Mesothelial cell of epicardium (in vitro differentiated cells): ENCODE data around the gene PRKCA. TPM values are rescaled to one million over a fixed set of nuclear protein-coding genes. Genes with fewer than 3 reads are reported as not detected.

ENCODE experiments used
- DNase-seq, 2 experiments: peaks; one replicate each; pipeline ENCODE4 v3.0.0; 2021; ENCODE audit warnings: low spot score in 2 of 2; ENCODE audit not compliant: unreplicated experiment in 2 of 2
- H3K27ac Mint-ChIP-seq: 2 replicates; pipeline ENCODE4 v1.8.0; 2021; ENCODE audit warnings: mixed read lengths
- H3K27me3 Mint-ChIP-seq: 2 replicates; pipeline ENCODE4 v1.8.0; 2021; ENCODE audit warnings: low read depth, mixed read lengths
- H3K36me3 Mint-ChIP-seq: 2 replicates; pipeline ENCODE4 v1.8.0; 2021; ENCODE audit warnings: mixed read lengths
- H3K4me1 Mint-ChIP-seq: 2 replicates; pipeline ENCODE4 v1.8.0; 2021; ENCODE audit warnings: mixed read lengths
- H3K4me3 Mint-ChIP-seq: 2 replicates; pipeline ENCODE4 v1.8.0; 2021; ENCODE audit warnings: mild to moderate bottlenecking, moderate library complexity, mixed read lengths
- H3K9me3 Mint-ChIP-seq: 2 replicates; pipeline ENCODE4 v1.8.0; 2021; ENCODE audit warnings: mixed read lengths
- total RNA-seq: library from RNA; stranded (reverse); gene quantifications from 3 replicates; pipeline ENCODE4 v1.2.1, GENCODE V29; 2021
- TF ChIP-seq, protein P1 (sequence below): fragments of 200-600 bp; sonication (generic); IDR thresholded peaks from one replicate; pipeline ENCODE4 v1.5.0; 2021; ENCODE audit warnings: antibody characterized with exemption; ENCODE audit not compliant: unreplicated experiment

Gene PRKCA
- total RNA-seq, 1 donor from 2014 or later, result 15.2 TPM

GRCh38 chr17:66464921-66465320 is 162.5 kb downstream of the PRKCA start:
- Mint-ChIP-seq H3K4me1 (peaks cover 37% of the 10 kb centered on the region), H3K9me3 (no peaks in the 10 kb centered on the region), H3K4me3 (no peak overlapping the region), H3K36me3 (no peaks in the 10 kb centered on the region), H3K27me3 (no peaks in the 10 kb centered on the region), H3K27ac (no peak overlapping the region)
- no peak for DNase-seq
- TF ChIP-seq, protein P1, sequence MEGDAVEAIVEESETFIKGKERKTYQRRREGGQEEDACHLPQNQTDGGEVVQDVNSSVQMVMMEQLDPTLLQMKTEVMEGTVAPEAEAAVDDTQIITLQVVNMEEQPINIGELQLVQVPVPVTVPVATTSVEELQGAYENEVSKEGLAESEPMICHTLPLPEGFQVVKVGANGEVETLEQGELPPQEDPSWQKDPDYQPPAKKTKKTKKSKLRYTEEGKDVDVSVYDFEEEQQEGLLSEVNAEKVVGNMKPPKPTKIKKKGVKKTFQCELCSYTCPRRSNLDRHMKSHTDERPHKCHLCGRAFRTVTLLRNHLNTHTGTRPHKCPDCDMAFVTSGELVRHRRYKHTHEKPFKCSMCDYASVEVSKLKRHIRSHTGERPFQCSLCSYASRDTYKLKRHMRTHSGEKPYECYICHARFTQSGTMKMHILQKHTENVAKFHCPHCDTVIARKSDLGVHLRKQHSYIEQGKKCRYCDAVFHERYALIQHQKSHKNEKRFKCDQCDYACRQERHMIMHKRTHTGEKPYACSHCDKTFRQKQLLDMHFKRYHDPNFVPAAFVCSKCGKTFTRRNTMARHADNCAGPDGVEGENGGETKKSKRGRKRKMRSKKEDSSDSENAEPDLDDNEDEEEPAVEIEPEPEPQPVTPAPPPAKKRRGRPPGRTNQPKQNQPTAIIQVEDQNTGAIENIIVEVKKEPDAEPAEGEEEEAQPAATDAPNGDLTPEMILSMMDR, result no peak

DNA sequence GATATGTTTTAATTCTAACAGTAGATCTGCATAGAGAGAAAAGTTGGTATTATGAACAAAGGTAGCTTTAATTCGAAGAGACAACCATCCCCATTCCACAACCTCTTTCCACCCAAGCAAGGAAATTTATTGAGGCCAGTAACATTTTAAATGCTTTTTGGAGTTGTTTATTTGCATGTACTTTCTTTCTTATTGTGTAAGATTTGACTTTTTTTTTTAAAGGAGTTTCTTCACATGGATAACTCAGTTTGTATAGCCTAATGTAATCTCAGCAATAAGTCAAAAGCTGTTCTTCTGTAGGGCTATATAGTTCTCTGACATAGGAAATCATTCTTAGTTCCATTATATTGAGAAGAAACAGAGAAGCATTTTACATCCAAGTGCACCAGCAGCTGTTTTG is 163.3 kb downstream of the PRKCA start:
- TF ChIP-seq, protein P1, result no peak
- Mint-ChIP-seq H3K9me3 (no peaks in the 10 kb centered on the region), H3K4me3 (no peak overlapping the region), H3K36me3 (no peaks in the 10 kb centered on the region), H3K4me1 (peaks cover 40% of the 10 kb centered on the region), H3K27ac (peak overlapping the region; percentile 35), H3K27me3 (no peaks in the 10 kb centered on the region)
- DNase-seq, result no peak

- H3K27me3 Mint-ChIP-seq, result no peaks in the 10 kb centered on the region
- H3K4me1 Mint-ChIP-seq, result peaks cover 43% of the 10 kb centered on the region
- H3K4me3 Mint-ChIP-seq, result no peak overlapping the region
- H3K36me3 Mint-ChIP-seq, result no peaks in the 10 kb centered on the region
- peak overlapping the region; percentile 35 for H3K27ac Mint-ChIP-seq
- TF ChIP-seq, protein P1, result no peak
- H3K9me3 Mint-ChIP-seq, result no peaks in the 10 kb centered on the region
- no peak for DNase-seq
Observed at GRCh38 chr17:66466106-66466820, 163.8 kb downstream of the PRKCA start.

GRCh38 chr17:66466840-66467367 is 164.5 kb downstream of the PRKCA start:
- Mint-ChIP-seq H3K36me3 (no peaks in the 10 kb centered on the region), H3K9me3 (no peaks in the 10 kb centered on the region), H3K27ac (peak overlapping the region; percentile 33), H3K4me3 (no peak overlapping the region), H3K27me3 (no peaks in the 10 kb centered on the region), H3K4me1 (peaks cover 44% of the 10 kb centered on the region)
- TF ChIP-seq, protein P1, result no peak
- no peak for DNase-seq

GRCh38 chr17:66467766-66468165 is 165.4 kb downstream of the PRKCA start:
- Mint-ChIP-seq H3K9me3 (no peaks in the 10 kb centered on the region), H3K4me1 (peaks cover 41% of the 10 kb centered on the region), H3K27me3 (no peaks in the 10 kb centered on the region), H3K27ac (peak overlapping the region; percentile 53), H3K4me3 (no peak overlapping the region), H3K36me3 (no peaks in the 10 kb centered on the region)
- DNase-seq, result no peak
- TF ChIP-seq, protein P1, result no peak
